B cell (primary cell): ENCODE data around the gene LRCH2. TPM values are rescaled to one million over a fixed set of nuclear protein-coding genes. Genes with fewer than 3 reads are reported as not detected.

Experiments used
- ATAC-seq: fragments of 200-7000 bp; cut with Tn5 transposase; one replicate; pipeline ENCODE4 v1.10.0; 2021; ENCODE audit warnings: low read depth, mild to moderate bottlenecking, moderate number of reproducible peaks, moderate library complexity
- CTCF ChIA-PET: fragments of 350-600 bp; sonication (Branson Sonifier 250); formaldehyde crosslinking; loops from one replicate; lab custom pipeline; 2021; ENCODE audit warnings: antibody characterized with exemption, inconsistent platforms; lab: Charles Lee
- POLR2A ChIA-PET: fragments of 350-600 bp; sonication (Branson Sonifier 250); formaldehyde crosslinking; loops from one replicate; lab custom pipeline; 2021; ENCODE audit warnings: antibody characterized with exemption; lab: Charles Lee
- DNase-seq: peaks from one replicate; pipeline ENCODE4 v3.0.0; 2013
- H2AFZ ChIP-seq: 2 replicates; pipeline ENCODE4 v1.6.1; 2012; ENCODE audit warnings: mild to moderate bottlenecking, low read depth, low read length; ENCODE audit not compliant: insufficient read depth, poor library complexity, severe bottlenecking
- H3K27ac ChIP-seq, 2 donors: 1 replicate in 1 of 2; 2 replicates in 1 of 2; pipeline ENCODE4 v1.5.1; 2012 to 2013; ENCODE audit warnings: low read length in 2 of 2, mild to moderate bottlenecking in 2 of 2, moderate library complexity in 1 of 2
- H3K27me3 ChIP-seq, 4 experiments: fragments of 200-600 bp in 1 of 4; sonication (generic) in 1 of 4; replicated peaks in 1 of 4; 1 replicate in 2 of 4; 2 replicates in 2 of 4; pipeline versions ENCODE4 v1.6.1 to v1.7.0; 2013 to 2016; ENCODE audit warnings: low read length in 3 of 4, mild to moderate bottlenecking in 2 of 4, mixed read lengths in 1 of 4, moderate library complexity in 1 of 4; ENCODE audit not compliant: insufficient read depth in 4 of 4, control insufficient read depth in 3 of 4; ENCODE audit errors: control extremely low read depth in 1 of 4
- H3K36me3 ChIP-seq, 2 experiments: replicated peaks in 1 of 2; 1 replicate in 1 of 2; 2 replicates in 1 of 2; pipeline versions ENCODE4 v1.6.1 to v1.7.1; 2013; ENCODE audit warnings: low read length in 1 of 2; ENCODE audit not compliant: insufficient read depth in 2 of 2, control insufficient read depth in 1 of 2; ENCODE audit errors: control extremely low read depth in 1 of 2, extremely low read depth in 1 of 2
- H3K4me1 ChIP-seq, 2 donors: fragments of 200-600 bp in 1 of 2; sonication (generic) in 1 of 2; 1 replicate in 1 of 2; 2 replicates in 1 of 2; pipeline versions ENCODE4 v1.5.1 to v1.6.1; 2013 to 2017; ENCODE audit warnings: low read length in 2 of 2; ENCODE audit not compliant: control insufficient read depth in 2 of 2, insufficient read depth in 2 of 2
- H3K4me2 ChIP-seq: replicated peaks from 2 replicates; pipeline ENCODE3; 2012; ENCODE audit warnings: mild to moderate bottlenecking, low read depth, low read length; ENCODE audit not compliant: poor library complexity, severe bottlenecking
- H3K4me3 ChIP-seq, 5 experiments: fragments of 200-600 bp in 1 of 5; sonication (generic) in 1 of 5; 1 replicate in 3 of 5; 2 replicates in 2 of 5; pipeline versions ENCODE4 v1.5.1 to v1.7.0; 2011 to 2016; ENCODE audit warnings: low read length in 4 of 5, mild to moderate bottlenecking in 4 of 5, low read depth in 2 of 5, control low read depth in 1 of 5, moderate library complexity in 1 of 5; ENCODE audit not compliant: insufficient read depth in 1 of 5; ENCODE audit errors: control extremely low read depth in 1 of 5, extremely low read depth in 1 of 5
- H3K79me2 ChIP-seq: fragments of 200-600 bp; sonication (generic); one replicate; pipeline ENCODE4 v1.6.0; 2016; ENCODE audit warnings: low read length; ENCODE audit not compliant: control insufficient read depth, insufficient read depth
- H3K9ac ChIP-seq: fragments of 200-600 bp; sonication (generic); 2 replicates; pipeline ENCODE4 v1.6.1; 2017; ENCODE audit warnings: mild to moderate bottlenecking, low read length, moderate library complexity
- H3K9me3 ChIP-seq, 3 donors: one replicate each; pipeline versions ENCODE4 v1.6.1 to v1.7.1; 2013; ENCODE audit warnings: low read length in 2 of 3; ENCODE audit not compliant: control insufficient read depth in 2 of 3, insufficient read depth in 1 of 3; ENCODE audit errors: control extremely low read depth in 1 of 3
- H4K20me1 ChIP-seq: 2 replicates; pipeline ENCODE4 v1.6.0; 2012; ENCODE audit warnings: mild to moderate bottlenecking, low read length; ENCODE audit not compliant: insufficient read depth, control insufficient read depth, poor library complexity, severe bottlenecking
- H3K27ac Mint-ChIP-seq: one replicate; pipeline ENCODE4 v1.8.0; 2021; ENCODE audit warnings: mixed read lengths
- H3K27me3 Mint-ChIP-seq: one replicate; pipeline ENCODE4 v1.8.0; 2021; ENCODE audit warnings: mixed read lengths
- H3K4me1 Mint-ChIP-seq: one replicate; pipeline ENCODE4 v1.8.0; 2021; ENCODE audit warnings: mixed read lengths
- H3K4me3 Mint-ChIP-seq: one replicate; pipeline ENCODE4 v1.8.0; 2021; ENCODE audit warnings: mixed read lengths
- H3K9me3 Mint-ChIP-seq: one replicate; pipeline ENCODE4 v1.8.0; 2022; ENCODE audit warnings: mixed read lengths; ENCODE audit not compliant: insufficient read depth
- EZH2 ChIP-seq: IDR thresholded peaks from 2 replicates; pipeline ENCODE4 v1.6.1; 2012; ENCODE audit warnings: borderline replicate concordance, low read depth, mild to moderate bottlenecking, moderate library complexity, low read length; ENCODE audit not compliant: insufficient read depth, poor library complexity, severe bottlenecking
- WGBS: methylation state at CpG from one replicate; pipeline ENCODE4 v1.1.5; 2013; ENCODE audit warnings: missing lambda C conversion rate; ENCODE audit not compliant: insufficient coverage; 5-methylcytosine and 5-hydroxymethylcytosine counted together
- intact Hi-C: fragments of 100-400 bp; cut with micrococcal nuclease; formaldehyde crosslinking; loops from one replicate; pipeline ENCODE4 v1.10.0; 2022
- polyA plus RNA-seq: library from polyadenylated mRNA; depleted of rRNA; stranded (reverse); fragments of >200 nt; gene quantifications from 2 replicates; pipeline ENCODE4 v1.2.3, GENCODE V29; 2012
- total RNA-seq, 2 donors: library from RNA; stranded (reverse); fragments of 120-200 nt in 1 of 2; gene quantifications; 1 replicate in 1 of 2; 2 replicates in 1 of 2; pipeline versions ENCODE4 v1.2.3 to v1.2.4, GENCODE V29; 2013 to 2022
- TF ChIP-seq, protein P1 (sequence below): fragments of 200-600 bp; IDR thresholded peaks from one replicate; pipeline ENCODE4 v1.8.0; 2022; ENCODE audit warnings: antibody characterized with exemption, mild to moderate bottlenecking

Gene LRCH2
- total and polyA plus RNA-seq, 2 donors (not counting 1 experiment from before 2014, with no cell fraction given) = not detected

- no peaks in the 10 kb centered on the region for H3K9me3 Mint-ChIP-seq
- H3K27ac Mint-ChIP-seq = no peak overlapping the region
- peaks cover 0 to 27% (median 0%) of the 10 kb centered on the region in 3 donors for H3K9me3 ChIP-seq
- no peaks in the 10 kb centered on the region for H3K27me3 ChIP-seq
- TF ChIP-seq EZH2 = no peak
- TF ChIP-seq, protein P1, sequence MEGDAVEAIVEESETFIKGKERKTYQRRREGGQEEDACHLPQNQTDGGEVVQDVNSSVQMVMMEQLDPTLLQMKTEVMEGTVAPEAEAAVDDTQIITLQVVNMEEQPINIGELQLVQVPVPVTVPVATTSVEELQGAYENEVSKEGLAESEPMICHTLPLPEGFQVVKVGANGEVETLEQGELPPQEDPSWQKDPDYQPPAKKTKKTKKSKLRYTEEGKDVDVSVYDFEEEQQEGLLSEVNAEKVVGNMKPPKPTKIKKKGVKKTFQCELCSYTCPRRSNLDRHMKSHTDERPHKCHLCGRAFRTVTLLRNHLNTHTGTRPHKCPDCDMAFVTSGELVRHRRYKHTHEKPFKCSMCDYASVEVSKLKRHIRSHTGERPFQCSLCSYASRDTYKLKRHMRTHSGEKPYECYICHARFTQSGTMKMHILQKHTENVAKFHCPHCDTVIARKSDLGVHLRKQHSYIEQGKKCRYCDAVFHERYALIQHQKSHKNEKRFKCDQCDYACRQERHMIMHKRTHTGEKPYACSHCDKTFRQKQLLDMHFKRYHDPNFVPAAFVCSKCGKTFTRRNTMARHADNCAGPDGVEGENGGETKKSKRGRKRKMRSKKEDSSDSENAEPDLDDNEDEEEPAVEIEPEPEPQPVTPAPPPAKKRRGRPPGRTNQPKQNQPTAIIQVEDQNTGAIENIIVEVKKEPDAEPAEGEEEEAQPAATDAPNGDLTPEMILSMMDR = no peak
- no peak overlapping the region for H3K4me3 ChIP-seq
- intact Hi-C loops = no loop called here
- ChIA-PET CTCF (no interaction called here), POLR2A (no interaction called here)
- H3K79me2 ChIP-seq = no peaks in the 10 kb centered on the region
- no peak overlapping the region for H3K4me2 ChIP-seq
- no peaks in the 10 kb centered on the region for H4K20me1 ChIP-seq
- 97% methylated on average over 42 of the region's 64 CpGs for WGBS
- DNase-seq (no peak), ATAC-seq (no peak)
- H2AFZ ChIP-seq = no peak overlapping the region
- no peaks in the 10 kb centered on the region for H3K4me1 Mint-ChIP-seq
- no peaks in the 10 kb centered on the region for H3K27me3 Mint-ChIP-seq
- no peak overlapping the region for H3K27ac ChIP-seq
- H3K4me1 ChIP-seq = no peaks in the 10 kb centered on the region
- no peak overlapping the region for H3K4me3 Mint-ChIP-seq
- no peaks in the 10 kb centered on the region for H3K36me3 ChIP-seq
- no peak overlapping the region for H3K9ac ChIP-seq
These were observed 42.2 kb downstream of the LRCH2 start for GRCh38 chrX:115191490-115192243.
